Measurements from ENCODE around the gene SLC38A1.

Gene SLC38A1

DNA sequence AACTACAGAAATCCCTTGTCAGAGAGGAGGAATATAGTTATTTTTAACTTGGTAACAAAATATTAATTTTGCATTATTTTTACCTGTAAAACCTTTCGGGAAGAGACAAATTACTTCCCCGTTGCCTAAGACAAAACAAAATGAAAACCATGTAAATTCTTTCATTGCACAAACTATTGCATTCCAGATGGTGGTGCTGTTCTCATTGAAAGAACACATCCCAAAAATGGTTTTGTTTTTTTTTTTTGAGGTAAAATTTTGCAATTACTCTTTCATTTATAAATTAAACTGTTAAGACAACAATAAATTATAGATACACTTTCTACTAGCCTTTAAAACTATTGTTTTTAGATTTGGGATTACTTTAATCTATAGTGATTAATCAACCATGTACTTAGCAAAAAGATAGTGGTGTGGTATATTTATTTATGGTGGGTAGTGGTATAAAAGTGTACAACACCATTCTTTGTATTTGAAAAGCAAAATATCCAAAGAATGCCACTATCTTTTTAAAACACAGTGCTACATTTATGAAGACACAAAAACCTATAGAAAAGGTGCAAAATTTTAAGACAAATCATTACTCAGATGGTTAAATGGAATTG is 115.5 kb downstream of the SLC38A1 start:
- DNase-seq (ENCODE audit: insufficient read length, low spot score) (no peak), FAIRE-seq (no peak)
- TF ChIP-seq SPI1 (IDR thresholded peaks at IDR 0.05; ENCODE audit: low read depth, low read length) (no peak), TAF1 (IDR thresholded peaks at IDR 0.05; ENCODE audit: low read depth, low read length) (no peak), POU2F2 (IDR thresholded peaks at IDR 0.05; ENCODE audit: low read depth, low read length) (no peak)

GRCh38 chr12:46152456-46152855 is 116.4 kb downstream of the SLC38A1 start:
- no peak for TF ChIP-seq POU2F2 (IDR thresholded peaks at IDR 0.05; ENCODE audit: low read depth, low read length)
- TF ChIP-seq SPI1 (IDR thresholded peaks at IDR 0.05; ENCODE audit: low read depth, low read length), result no peak
- no peak for TF ChIP-seq POLR2A (IDR thresholded peaks at IDR 0.05; ENCODE audit: low read depth, low read length)
- TF ChIP-seq POLR2AphosphoS5 (IDR thresholded peaks at IDR 0.05; ENCODE audit: low read depth, low read length), result no peak
- no peak for TF ChIP-seq PAX5 (IDR thresholded peaks at IDR 0.05; ENCODE audit: insufficient read depth, low read length, severe bottlenecking)
- TF ChIP-seq TAF1 (IDR thresholded peaks at IDR 0.05; ENCODE audit: low read depth, low read length), result no peak
- no peak for DNase-seq (ENCODE audit: insufficient read length, low spot score)
- FAIRE-seq, result no peak

- TF ChIP-seq POU2F2 (IDR thresholded peaks at IDR 0.05; ENCODE audit: low read depth, low read length) (no peak), TAF1 (IDR thresholded peaks at IDR 0.05; ENCODE audit: low read depth, low read length) (no peak), POLR2AphosphoS5 (IDR thresholded peaks at IDR 0.05; ENCODE audit: low read depth, low read length) (no peak), PAX5 (IDR thresholded peaks at IDR 0.05; ENCODE audit: insufficient read depth, low read length, severe bottlenecking) (no peak), SPI1 (IDR thresholded peaks at IDR 0.05; ENCODE audit: low read depth, low read length) (no peak), POLR2A (IDR thresholded peaks at IDR 0.05; ENCODE audit: low read depth, low read length) (no peak)
- FAIRE-seq, result no peak
- DNase-seq (ENCODE audit: insufficient read length, low spot score), result no peak
These were observed 118.1 kb downstream of the SLC38A1 start for GRCh38 chr12:46150735-46151134.

DNA sequence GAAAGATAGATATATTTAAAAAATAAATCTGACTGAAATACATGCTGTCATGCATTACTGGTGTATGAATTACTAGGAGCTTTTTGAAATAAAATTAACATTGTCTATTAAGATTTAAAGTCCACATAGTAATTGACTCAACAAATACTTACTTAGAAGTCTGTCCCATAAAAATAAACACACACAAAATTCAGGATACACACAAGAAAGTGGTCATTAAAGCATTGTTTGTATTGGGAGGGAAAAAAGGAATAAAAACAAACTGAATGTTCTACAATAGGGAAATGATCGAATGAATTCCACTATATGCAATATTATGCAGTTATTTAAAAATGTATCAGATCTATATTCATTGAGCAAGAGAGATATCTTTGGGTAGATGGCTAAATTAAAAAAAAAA is 118.9 kb downstream of the SLC38A1 start:
- FAIRE-seq (no peak), DNase-seq (ENCODE audit: insufficient read length, low spot score) (no peak)
- TF ChIP-seq PAX5 (IDR thresholded peaks at IDR 0.05; ENCODE audit: insufficient read depth, low read length, severe bottlenecking) (no peak), SPI1 (IDR thresholded peaks at IDR 0.05; ENCODE audit: low read depth, low read length) (no peak), POLR2A (IDR thresholded peaks at IDR 0.05; ENCODE audit: low read depth, low read length) (no peak), POU2F2 (IDR thresholded peaks at IDR 0.05; ENCODE audit: low read depth, low read length) (no peak), TAF1 (IDR thresholded peaks at IDR 0.05; ENCODE audit: low read depth, low read length) (no peak), POLR2AphosphoS5 (IDR thresholded peaks at IDR 0.05; ENCODE audit: low read depth, low read length) (no peak)

DNA sequence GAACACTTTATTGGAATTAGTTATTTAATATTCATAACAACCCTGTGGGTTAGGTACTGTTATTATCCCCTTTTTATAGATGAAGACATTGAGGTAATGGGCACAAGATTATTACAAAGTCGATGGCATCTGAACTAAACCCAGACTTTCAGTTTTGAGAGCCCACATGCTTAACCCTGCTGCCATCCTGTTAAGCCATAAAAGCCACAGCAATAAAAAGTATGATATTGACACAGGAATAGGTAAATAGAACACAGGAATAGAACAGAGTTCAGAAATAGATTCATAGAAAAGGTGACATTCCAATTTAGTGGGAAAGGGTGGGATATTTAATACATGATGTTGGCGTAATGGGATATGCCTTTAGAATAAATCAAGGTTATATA is 119.8 kb downstream of the SLC38A1 start:
- DNase-seq (ENCODE audit: insufficient read length, low spot score) (no peak), FAIRE-seq (no peak)
- TF ChIP-seq POLR2A (IDR thresholded peaks at IDR 0.05; ENCODE audit: low read depth, low read length) (no peak), SPI1 (IDR thresholded peaks at IDR 0.05; ENCODE audit: low read depth, low read length) (no peak), PAX5 (IDR thresholded peaks at IDR 0.05; ENCODE audit: insufficient read depth, low read length, severe bottlenecking) (no peak), POLR2AphosphoS5 (IDR thresholded peaks at IDR 0.05; ENCODE audit: low read depth, low read length) (no peak), POU2F2 (IDR thresholded peaks at IDR 0.05; ENCODE audit: low read depth, low read length) (no peak), TAF1 (IDR thresholded peaks at IDR 0.05; ENCODE audit: low read depth, low read length) (no peak)

GRCh38 chr12:46148327-46149078 is 120.3 kb downstream of the SLC38A1 start:
- no peak for DNase-seq (ENCODE audit: insufficient read length, low spot score)
- no peak for TF ChIP-seq PAX5 (IDR thresholded peaks at IDR 0.05; ENCODE audit: insufficient read depth, low read length, severe bottlenecking)
- TF ChIP-seq POU2F2 (IDR thresholded peaks at IDR 0.05; ENCODE audit: low read depth, low read length), result no peak
- no peak for TF ChIP-seq POLR2AphosphoS5 (IDR thresholded peaks at IDR 0.05; ENCODE audit: low read depth, low read length)
- no peak for TF ChIP-seq POLR2A (IDR thresholded peaks at IDR 0.05; ENCODE audit: low read depth, low read length)
- no peak for TF ChIP-seq TAF1 (IDR thresholded peaks at IDR 0.05; ENCODE audit: low read depth, low read length)
- TF ChIP-seq SPI1 (IDR thresholded peaks at IDR 0.05; ENCODE audit: low read depth, low read length), result no peak
- FAIRE-seq, result no peak

DNA sequence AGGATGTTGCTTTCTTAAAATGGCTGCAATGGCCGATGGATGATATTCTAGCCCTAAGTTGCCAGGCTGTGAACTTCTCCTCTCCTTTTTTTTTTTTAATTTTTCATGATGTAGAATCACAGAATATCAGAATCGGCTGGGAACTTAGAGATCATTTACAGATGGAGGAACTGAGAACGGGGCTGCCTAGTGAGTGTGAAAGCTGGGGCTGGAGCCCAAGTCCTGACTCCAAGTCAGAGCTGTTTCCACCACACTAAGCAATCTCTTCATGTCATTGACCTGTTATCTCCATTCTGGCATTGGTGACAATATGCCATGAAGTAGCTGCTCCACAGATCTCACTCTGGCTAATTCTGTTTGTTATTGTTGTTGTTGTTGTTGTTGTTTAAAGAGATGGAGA is 121.7 kb downstream of the SLC38A1 start:
- DNase-seq (ENCODE audit: insufficient read length, low spot score) (no peak), FAIRE-seq (no peak)
- TF ChIP-seq PAX5 (IDR thresholded peaks at IDR 0.05; ENCODE audit: insufficient read depth, low read length, severe bottlenecking) (no peak), SPI1 (IDR thresholded peaks at IDR 0.05; ENCODE audit: low read depth, low read length) (peak; percentile 63)

DNA sequence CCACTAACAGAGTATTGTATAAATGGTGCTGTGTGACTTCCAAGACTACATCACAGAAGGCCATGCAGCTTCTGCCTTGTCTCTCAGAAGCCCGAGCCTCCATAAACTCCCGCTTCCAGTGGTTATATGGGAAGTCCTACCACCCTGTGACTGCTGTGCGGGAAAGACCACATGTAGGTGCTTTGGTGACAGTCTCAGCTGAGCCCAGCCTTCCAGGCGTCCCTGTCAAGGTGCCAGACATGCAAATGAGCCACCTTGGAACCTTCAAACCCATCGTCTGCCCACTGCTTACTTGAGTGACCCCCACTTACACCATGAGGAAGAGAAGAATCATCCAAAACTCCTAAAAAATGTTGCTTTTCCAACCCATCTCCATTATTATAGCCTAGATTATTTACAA is 123.0 kb downstream of the SLC38A1 start:
- DNase-seq (ENCODE audit: insufficient read length, low spot score), result no peak
- TF ChIP-seq PAX5 (IDR thresholded peaks at IDR 0.05; ENCODE audit: insufficient read depth, low read length, severe bottlenecking), result no peak
- TF ChIP-seq SPI1 (IDR thresholded peaks at IDR 0.05; ENCODE audit: low read depth, low read length), result no peak
- no peak for FAIRE-seq

DNA sequence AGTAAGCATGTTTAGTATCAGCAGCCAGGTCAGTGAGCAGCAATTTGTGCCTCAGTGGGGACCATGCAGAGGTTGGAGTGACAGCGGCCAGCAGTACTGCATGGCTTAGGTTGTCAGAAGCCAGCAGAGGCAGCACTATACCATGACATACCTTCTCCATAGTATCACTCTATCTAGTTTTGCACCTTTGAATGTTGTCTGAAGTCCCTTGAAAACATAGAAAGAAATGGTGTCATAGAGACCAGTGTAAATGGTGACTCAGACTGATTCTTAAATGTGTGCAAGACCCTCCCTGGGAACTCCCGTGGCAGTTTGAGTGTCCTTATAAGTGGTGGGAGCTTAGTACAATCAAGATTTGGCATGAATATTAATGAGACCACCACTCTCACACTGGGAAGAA is 124.4 kb downstream of the SLC38A1 start:
- DNase-seq (ENCODE audit: insufficient read length, low spot score) (no peak), FAIRE-seq (no peak)
- TF ChIP-seq PAX5 (IDR thresholded peaks at IDR 0.05; ENCODE audit: insufficient read depth, low read length, severe bottlenecking), result no peak
- no peak for TF ChIP-seq POLR2AphosphoS5 (IDR thresholded peaks at IDR 0.05; ENCODE audit: low read depth, low read length)
- no peak for TF ChIP-seq POU2F2 (IDR thresholded peaks at IDR 0.05; ENCODE audit: low read depth, low read length)
- no peak for TF ChIP-seq TAF1 (IDR thresholded peaks at IDR 0.05; ENCODE audit: low read depth, low read length)
- TF ChIP-seq SPI1 (IDR thresholded peaks at IDR 0.05; ENCODE audit: low read depth, low read length), result no peak
- no peak for TF ChIP-seq POLR2A (IDR thresholded peaks at IDR 0.05; ENCODE audit: low read depth, low read length)

DNA sequence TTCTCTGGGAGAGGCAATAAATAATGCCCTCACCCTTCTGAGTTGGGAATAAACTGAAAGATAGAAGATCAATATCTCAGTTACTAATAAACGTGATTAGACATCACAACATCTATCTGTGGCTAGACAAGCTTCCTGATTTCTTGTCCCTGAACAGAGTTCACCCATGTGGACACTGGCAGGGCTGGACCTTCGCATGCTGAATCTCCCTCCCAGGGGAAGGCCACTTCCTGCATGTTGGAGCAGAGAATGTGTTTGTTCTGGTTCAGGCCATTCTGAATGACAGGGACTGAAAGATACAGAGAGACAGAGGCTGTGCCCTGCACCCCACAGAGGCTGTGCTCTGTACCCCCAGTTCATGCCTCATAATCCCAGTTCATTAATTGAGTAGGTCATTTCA is 132.6 kb downstream of the SLC38A1 start:
- DNase-seq (ENCODE audit: insufficient read length, low spot score) (no peak), FAIRE-seq (no peak)

More for the DNA sequence above, 132.6 kb downstream of the SLC38A1 start:
- TF ChIP-seq POLR2AphosphoS5 (IDR thresholded peaks at IDR 0.05; ENCODE audit: low read depth, low read length), result no peak
